GM12864 (cell line): ENCODE data around the gene CBX4.

ENCODE experiments used
- DNase-seq: peaks from one replicate; pipeline ENCODE4 v3.0.0-alpha.2; 2011; ENCODE audit warnings: low read depth
- H3K4me3 ChIP-seq: 2 replicates; pipeline ENCODE4 v1.5.1; 2011; ENCODE audit warnings: mild to moderate bottlenecking, low read depth, low read length, control low read depth
- TF ChIP-seq, protein P1 (sequence below): IDR thresholded peaks from 2 replicates; pipeline ENCODE4 v1.5.1; 2011; ENCODE audit warnings: low read depth, mild to moderate bottlenecking, moderate library complexity, low read length, control low read depth, inconsistent platforms; ENCODE audit errors: missing control alignments

CBX4 gene

DNA sequence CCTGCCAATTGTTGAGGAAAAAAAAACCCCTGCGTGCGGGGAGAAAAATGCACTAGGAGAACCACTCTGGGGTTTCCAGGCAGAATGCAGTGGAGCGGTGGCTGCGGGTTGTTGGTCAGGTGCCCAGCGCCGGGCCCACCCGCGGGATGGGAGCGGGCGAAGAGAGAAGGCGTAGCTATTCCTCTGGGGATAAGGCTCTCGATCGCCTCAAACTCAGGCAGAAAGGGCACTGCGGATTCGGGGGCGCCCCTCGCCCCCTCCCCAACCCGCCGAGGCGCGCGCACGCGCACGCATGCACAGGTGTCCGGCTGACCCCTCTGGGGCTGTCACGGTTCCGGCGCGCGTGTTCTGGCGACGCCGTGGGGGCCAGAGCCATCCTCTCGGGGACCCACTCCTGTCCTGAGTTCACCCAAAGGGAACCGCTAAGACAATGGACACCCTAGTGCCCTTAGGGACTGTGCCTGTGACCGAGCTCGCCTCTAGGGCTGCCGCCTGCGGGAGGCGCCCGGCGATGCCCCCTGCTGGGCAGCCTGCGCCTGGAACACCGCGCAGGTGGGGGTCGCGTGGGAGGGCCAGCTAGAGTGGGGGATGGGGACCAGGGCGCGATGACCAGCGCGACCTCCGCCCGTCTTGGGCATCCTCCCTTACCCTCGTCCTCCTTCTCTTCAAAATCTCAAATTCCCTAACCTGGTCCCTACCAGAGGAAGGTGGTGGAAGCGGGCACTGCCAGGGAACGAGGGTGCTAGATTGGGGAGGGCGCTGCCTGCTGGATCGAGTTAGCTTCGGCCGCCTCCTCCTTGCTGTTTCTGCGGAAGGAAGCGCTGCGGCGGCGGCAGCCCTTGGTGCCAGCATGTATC, 28.0 kb downstream of the CBX4 start:
- no peak for DNase-seq
- no peak overlapping the region for H3K4me3 ChIP-seq
- TF ChIP-seq, protein P1, sequence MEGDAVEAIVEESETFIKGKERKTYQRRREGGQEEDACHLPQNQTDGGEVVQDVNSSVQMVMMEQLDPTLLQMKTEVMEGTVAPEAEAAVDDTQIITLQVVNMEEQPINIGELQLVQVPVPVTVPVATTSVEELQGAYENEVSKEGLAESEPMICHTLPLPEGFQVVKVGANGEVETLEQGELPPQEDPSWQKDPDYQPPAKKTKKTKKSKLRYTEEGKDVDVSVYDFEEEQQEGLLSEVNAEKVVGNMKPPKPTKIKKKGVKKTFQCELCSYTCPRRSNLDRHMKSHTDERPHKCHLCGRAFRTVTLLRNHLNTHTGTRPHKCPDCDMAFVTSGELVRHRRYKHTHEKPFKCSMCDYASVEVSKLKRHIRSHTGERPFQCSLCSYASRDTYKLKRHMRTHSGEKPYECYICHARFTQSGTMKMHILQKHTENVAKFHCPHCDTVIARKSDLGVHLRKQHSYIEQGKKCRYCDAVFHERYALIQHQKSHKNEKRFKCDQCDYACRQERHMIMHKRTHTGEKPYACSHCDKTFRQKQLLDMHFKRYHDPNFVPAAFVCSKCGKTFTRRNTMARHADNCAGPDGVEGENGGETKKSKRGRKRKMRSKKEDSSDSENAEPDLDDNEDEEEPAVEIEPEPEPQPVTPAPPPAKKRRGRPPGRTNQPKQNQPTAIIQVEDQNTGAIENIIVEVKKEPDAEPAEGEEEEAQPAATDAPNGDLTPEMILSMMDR = peak; percentile 55

DNA sequence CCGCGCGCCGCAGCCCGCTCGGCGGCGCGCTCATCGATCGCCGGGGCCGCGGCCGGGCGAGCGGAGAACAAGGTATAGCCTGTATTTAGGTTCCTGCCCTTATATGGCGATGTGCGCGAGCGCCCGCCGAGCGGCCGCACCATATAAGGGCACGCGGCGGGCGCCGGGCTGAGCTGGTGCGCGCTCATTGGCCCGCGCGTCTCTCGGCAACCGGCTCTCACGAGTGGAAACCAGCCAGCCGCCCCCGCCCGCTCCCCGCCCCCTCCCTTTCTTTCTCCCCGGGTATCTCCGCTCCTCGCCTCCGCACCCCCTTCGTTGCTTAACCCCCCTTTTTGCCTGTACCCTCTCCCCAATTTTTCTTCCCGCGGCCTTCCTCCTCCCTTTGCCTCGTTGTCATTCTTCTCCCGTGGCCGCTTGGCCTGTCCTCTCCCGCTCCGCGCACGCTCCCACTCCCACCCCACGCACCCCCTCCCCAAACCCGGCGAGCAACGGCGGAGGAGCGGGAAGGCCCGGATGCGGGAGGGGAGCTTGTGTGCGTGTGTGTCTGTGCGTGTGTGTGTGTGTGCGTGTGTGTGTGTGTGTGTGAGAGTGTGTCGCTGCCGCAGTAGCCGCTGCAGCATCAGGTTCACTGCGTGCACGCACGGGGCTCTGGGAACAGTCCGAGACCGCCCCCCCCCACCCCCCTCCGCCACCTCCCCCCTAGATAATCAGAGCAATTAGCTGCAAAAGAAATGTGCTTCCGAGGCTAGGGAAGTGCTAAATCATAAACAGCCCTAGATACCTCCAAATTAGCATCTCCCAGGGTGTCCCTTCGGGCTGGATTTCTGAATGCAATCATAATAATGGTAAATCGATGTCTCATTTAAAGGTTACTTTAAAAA, 28.9 kb downstream of the CBX4 start:
- TF ChIP-seq, protein P1 = no peak
- DNase-seq = no peak
- peak overlapping the region; percentile 24 for H3K4me3 ChIP-seq

DNA sequence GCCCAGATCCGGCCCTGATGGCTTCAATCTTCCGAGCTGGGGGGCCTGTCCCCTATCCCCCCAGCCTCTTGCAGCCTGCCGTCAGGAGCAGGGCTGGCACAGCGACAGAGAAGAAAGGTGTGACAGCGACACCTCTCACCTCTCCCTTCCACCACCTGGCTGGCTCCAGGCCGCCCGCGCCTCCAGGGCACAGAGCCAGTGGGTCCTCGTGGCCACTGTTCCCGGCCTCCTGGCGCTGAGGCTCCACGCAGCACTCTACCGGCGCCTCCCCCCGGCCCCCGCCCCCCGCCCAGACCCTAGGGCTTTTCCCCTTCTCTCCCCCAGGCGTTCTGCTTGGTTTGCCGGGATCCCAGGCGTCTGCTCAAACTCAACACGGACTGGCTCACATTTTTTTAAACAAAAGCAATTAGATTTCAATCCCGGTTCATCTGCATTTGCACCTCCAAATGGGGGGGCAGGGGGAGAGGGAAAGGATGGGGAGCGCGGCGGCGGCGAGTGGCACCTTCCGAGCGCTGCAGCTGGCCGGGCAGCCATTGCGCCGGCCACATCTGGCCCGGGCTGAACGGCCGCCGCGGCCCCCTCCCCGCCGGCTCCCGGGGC, 29.6 kb downstream of the CBX4 start:
- H3K4me3 ChIP-seq = no peak overlapping the region
- TF ChIP-seq, protein P1 = no peak
- DNase-seq = no peak

DNA sequence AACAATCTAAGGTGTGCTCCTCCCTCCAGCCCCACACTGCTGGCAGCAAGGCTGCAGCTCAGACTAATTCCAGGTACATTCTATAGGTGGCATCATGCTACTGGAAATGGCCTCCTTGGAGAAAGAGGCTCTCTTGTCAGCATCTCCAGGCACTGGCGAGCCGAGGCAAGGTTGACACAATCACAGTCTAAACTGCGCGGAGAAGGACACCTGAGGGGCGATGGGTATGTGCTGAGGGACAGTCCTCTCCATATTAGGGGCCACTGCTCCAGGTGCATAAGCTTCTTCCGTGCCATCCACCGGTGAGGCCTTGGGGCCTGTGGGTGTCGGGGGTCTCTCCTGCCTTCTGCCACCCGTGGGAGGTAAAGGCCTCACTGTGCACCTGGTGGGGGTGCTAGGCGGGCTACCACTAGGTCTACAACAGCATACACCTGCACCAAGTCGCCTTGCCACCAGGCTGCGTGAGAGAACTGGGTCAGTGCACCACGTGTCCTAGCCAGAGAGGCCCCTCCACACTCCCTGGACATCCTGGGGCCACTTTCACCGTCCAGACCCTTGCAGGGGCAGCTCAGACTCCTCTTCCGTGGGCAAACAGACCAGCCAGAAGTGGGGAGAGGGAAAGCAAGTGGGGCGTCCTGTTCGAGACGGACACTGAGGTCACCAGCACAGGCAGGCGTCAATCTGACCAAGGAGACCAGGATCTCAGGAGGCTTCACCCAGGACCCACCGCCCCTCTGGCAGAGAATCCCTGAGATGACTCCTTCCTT, 30.3 kb downstream of the CBX4 start:
- TF ChIP-seq, protein P1 = peak; percentile 33
- DNase-seq = no peak
- H3K4me3 ChIP-seq = no peak overlapping the region

DNA sequence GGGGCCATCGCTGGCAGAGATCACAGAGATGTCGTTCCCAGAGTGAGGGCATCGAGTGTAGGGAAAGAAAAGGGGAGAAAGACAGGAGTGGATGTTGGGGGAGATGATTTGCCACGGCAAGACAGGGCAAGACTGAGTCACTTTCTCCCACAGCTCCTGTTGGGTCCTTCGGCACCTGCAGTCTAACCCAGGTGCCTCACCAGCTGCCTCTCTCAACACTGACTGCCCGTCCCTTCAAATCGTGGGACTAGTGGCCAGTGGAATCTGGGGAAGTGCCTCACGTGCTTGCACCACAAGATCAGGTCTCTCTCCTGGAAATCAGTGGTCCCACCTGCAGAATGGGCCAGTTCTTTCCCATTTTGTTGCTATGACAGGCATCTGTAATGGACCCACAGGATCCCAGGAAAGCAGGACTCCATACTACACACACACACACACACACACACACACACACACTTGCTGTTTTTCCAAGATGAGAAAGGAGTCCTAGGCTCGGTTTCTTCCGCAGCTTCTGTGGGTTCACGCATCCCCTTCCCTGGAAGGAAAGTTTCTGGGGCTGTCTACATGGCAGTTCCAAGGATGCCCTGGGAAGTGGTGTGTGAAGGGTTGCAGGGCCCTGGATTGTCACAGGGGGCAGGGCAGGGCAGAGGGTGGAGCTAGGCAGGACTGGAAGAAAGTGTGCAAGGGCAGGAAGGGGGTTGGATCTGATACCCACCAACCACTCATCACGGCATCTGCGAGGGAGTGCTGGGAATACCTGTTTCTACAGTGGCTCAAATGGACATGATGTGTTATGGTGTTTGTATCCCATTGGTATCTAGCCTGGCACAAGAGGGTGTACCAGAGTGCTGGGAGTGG, 32.1 kb downstream of the CBX4 start:
- no peak overlapping the region for H3K4me3 ChIP-seq
- TF ChIP-seq, protein P1 = no peak
- DNase-seq = no peak

DNA sequence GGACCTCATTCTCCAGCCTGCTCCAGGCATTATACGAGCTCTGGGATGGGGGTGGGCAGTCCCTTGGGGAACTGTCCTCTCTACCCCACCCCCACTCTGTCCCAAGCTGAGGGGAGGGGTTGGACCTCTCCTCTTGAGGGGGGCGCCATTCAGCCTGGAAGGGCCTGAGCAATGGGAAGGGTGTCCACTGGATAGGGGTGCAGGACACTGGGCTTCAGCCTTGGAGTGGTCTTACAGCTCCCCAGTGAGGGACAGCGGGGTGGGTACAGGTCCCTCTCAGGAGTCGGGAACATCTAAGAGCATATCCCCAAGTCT, 32.8 kb downstream of the CBX4 start:
- TF ChIP-seq, protein P1 = no peak
- no peak overlapping the region for H3K4me3 ChIP-seq
- DNase-seq = no peak
